H9 (cell line): ENCODE measurements around the gene EFNA3. TPM values are rescaled to one million over a fixed set of nuclear protein-coding genes. Genes with fewer than 3 reads are reported as not detected.

Experiments
- DNase-seq: peaks from one replicate; pipeline ENCODE4 v3.0.0-alpha.2; 2017
- H2AFZ ChIP-seq: one replicate; pipeline ENCODE4 v1.6.1; 2013; ENCODE audit warnings: mild to moderate bottlenecking, low read length, control low read depth, moderate library complexity
- H2AK5ac ChIP-seq: 2 replicates; pipeline ENCODE4 v1.6.1; 2013; ENCODE audit warnings: low read length, control low read depth, mixed read lengths; ENCODE audit not compliant: insufficient read length
- H2BK120ac ChIP-seq: one replicate; pipeline ENCODE4 v1.6.1; 2013; ENCODE audit warnings: low read depth, mild to moderate bottlenecking, low read length, control low read depth, inconsistent platforms; ENCODE audit not compliant: poor library complexity, severe bottlenecking
- H2BK12ac ChIP-seq: 2 replicates; pipeline ENCODE4 v1.6.1; 2013; ENCODE audit warnings: low read length, control low read depth, mixed read lengths, low read depth; ENCODE audit not compliant: insufficient read length
- H2BK15ac ChIP-seq: 2 replicates; pipeline ENCODE4 v1.6.1; 2013; ENCODE audit warnings: low read depth, low read length, control low read depth
- H2BK20ac ChIP-seq: one replicate; pipeline ENCODE4 v1.6.1; 2013; ENCODE audit warnings: low read depth, mild to moderate bottlenecking, low read length, control low read depth, inconsistent platforms; ENCODE audit not compliant: poor library complexity, severe bottlenecking
- H2BK5ac ChIP-seq: 2 replicates; pipeline ENCODE4 v1.6.1; 2013; ENCODE audit warnings: low read length, control low read depth, mixed read lengths; ENCODE audit not compliant: insufficient read length
- H3K14ac ChIP-seq: 2 replicates; pipeline ENCODE4 v1.6.1; 2013; ENCODE audit warnings: low read length, control low read depth; ENCODE audit not compliant: insufficient read depth
- H3K18ac ChIP-seq: 2 replicates; pipeline ENCODE4 v1.6.1; 2013; ENCODE audit warnings: low read depth, mild to moderate bottlenecking, mixed read lengths, low read length, control low read depth; ENCODE audit not compliant: insufficient read length
- H3K23ac ChIP-seq: 2 replicates; pipeline ENCODE4 v1.6.1; 2013; ENCODE audit warnings: low read length, control low read depth, mixed read lengths, low read depth; ENCODE audit not compliant: insufficient read length
- H3K23me2 ChIP-seq: 2 replicates; pipeline ENCODE4 v1.6.1; 2013; ENCODE audit warnings: low read depth, mild to moderate bottlenecking, mixed read lengths, low read length, control low read depth; ENCODE audit not compliant: insufficient read length, poor library complexity, severe bottlenecking
- H3K27ac ChIP-seq: 2 replicates; pipeline ENCODE4 v1.5.1; 2013; ENCODE audit warnings: low read length, control low read depth, mixed read lengths, low read depth; ENCODE audit not compliant: insufficient read length
- H3K27me3 ChIP-seq: 2 replicates; pipeline ENCODE4 v1.6.1; 2013; ENCODE audit warnings: low read length, control low read depth, inconsistent platforms; ENCODE audit not compliant: insufficient read depth
- H3K4ac ChIP-seq: 2 replicates; pipeline ENCODE4 v1.6.1; 2013; ENCODE audit warnings: low read depth, mild to moderate bottlenecking, control low read depth, inconsistent platforms, low read length, moderate library complexity
- H3K4me1 ChIP-seq: 2 replicates; pipeline ENCODE4 v1.6.1; 2013; ENCODE audit warnings: low read length, control low read depth, inconsistent platforms; ENCODE audit not compliant: insufficient read depth
- H3K4me2 ChIP-seq: 2 replicates; pipeline ENCODE4 v1.6.1; 2013; ENCODE audit warnings: low read length, control low read depth, mixed read lengths; ENCODE audit not compliant: insufficient read length, insufficient read depth
- H3K56ac ChIP-seq: 2 replicates; pipeline ENCODE4 v1.6.1; 2013; ENCODE audit warnings: low read depth, mild to moderate bottlenecking, mixed read lengths, low read length, control low read depth; ENCODE audit not compliant: insufficient read length
- H3K79me1 ChIP-seq: 2 replicates; pipeline ENCODE4 v1.6.1; 2013; ENCODE audit warnings: low read depth, mild to moderate bottlenecking, moderate library complexity, low read length, control low read depth, inconsistent platforms; ENCODE audit not compliant: insufficient read depth, poor library complexity, severe bottlenecking
- H3K79me2 ChIP-seq: 2 replicates; pipeline ENCODE4 v1.6.1; 2013; ENCODE audit warnings: low read length, control low read depth, inconsistent platforms; ENCODE audit not compliant: insufficient read depth
- H3K9ac ChIP-seq: 2 replicates; pipeline ENCODE4 v1.6.1; 2013; ENCODE audit warnings: low read length, control low read depth, mixed read lengths; ENCODE audit not compliant: insufficient read length; ENCODE audit errors: extremely low read depth
- H3K9me3 ChIP-seq: one replicate; pipeline ENCODE4 v1.6.1; 2013; ENCODE audit warnings: low read depth, low read length, inconsistent platforms; ENCODE audit not compliant: control insufficient read depth
- H3T11ph ChIP-seq: one replicate; pipeline ENCODE4 v1.6.1; 2013; ENCODE audit warnings: mild to moderate bottlenecking, low read length, control low read depth, inconsistent platforms
- H4K20me1 ChIP-seq: one replicate; pipeline ENCODE4 v1.6.1; 2013; ENCODE audit not compliant: control insufficient read depth, insufficient read length, insufficient read depth
- H4K5ac ChIP-seq: 2 replicates; pipeline ENCODE4 v1.6.1; 2013; ENCODE audit warnings: low read depth, mild to moderate bottlenecking, mixed read lengths, low read length, control low read depth; ENCODE audit not compliant: insufficient read length
- H4K8ac ChIP-seq: replicated peaks from 2 replicates; pipeline ENCODE4 v1.6.1; 2013; ENCODE audit warnings: low read length, control low read depth, mixed read lengths, low read depth; ENCODE audit not compliant: insufficient read length
- H4K91ac ChIP-seq: 2 replicates; pipeline ENCODE4 v1.6.1; 2013; ENCODE audit warnings: low read depth, mild to moderate bottlenecking, moderate library complexity, mixed read lengths, low read length, control low read depth; ENCODE audit not compliant: insufficient read length
- H3K27ac Mint-ChIP-seq, 3 experiments: 2 replicates in 2 of 3; 3 replicates in 1 of 3; pipeline ENCODE4 v1.8.0; 2020 to 2021; ENCODE audit warnings: mixed read lengths in 3 of 3, mild to moderate bottlenecking in 1 of 3, moderate library complexity in 1 of 3
- H3K27me3 Mint-ChIP-seq: 2 replicates; pipeline ENCODE4 v1.8.0; 2021; ENCODE audit warnings: low read depth, mild to moderate bottlenecking, moderate library complexity, mixed read lengths
- H3K36me3 Mint-ChIP-seq, 3 experiments: 2 replicates in 2 of 3; 3 replicates in 1 of 3; pipeline ENCODE4 v1.8.0; 2020 to 2021; ENCODE audit warnings: low read depth in 3 of 3, mixed read lengths in 3 of 3; ENCODE audit not compliant: insufficient read depth in 1 of 3
- H3K4me1 Mint-ChIP-seq, 2 experiments: 2 replicates each; pipeline ENCODE4 v1.8.0; 2020; ENCODE audit warnings: mixed read lengths in 2 of 2
- H3K4me3 Mint-ChIP-seq, 2 experiments: 2 replicates in 1 of 2; 3 replicates in 1 of 2; pipeline ENCODE4 v1.8.0; 2020 to 2021; ENCODE audit warnings: mild to moderate bottlenecking in 2 of 2, mixed read lengths in 2 of 2, moderate library complexity in 1 of 2
- H3K9me3 Mint-ChIP-seq, 2 experiments: 2 replicates in 1 of 2; 3 replicates in 1 of 2; pipeline ENCODE4 v1.8.0; 2020; ENCODE audit warnings: mild to moderate bottlenecking in 2 of 2, mixed read lengths in 2 of 2, moderate library complexity in 1 of 2
- CTCF ChIP-seq: fragments of 200-600 bp; sonication (generic); conservative IDR thresholded peaks from 3 replicates; pipeline ENCODE4 v1.8.0; 2021; ENCODE audit warnings: antibody characterized with exemption, mild to moderate bottlenecking
- WGBS: extraction: QIAGEN DNeasy Blood & Tissue Kit; methylation state at CpG from one replicate; pipeline ENCODE4 v1.1.7; 2013; ENCODE audit warnings: missing lambda C conversion rate, low lambda C conversion rate, mixed read lengths; ENCODE audit not compliant: insufficient read length; ENCODE audit errors: extremely low coverage; 5-methylcytosine and 5-hydroxymethylcytosine counted together
- total RNA-seq: library from RNA; stranded (reverse); gene quantifications from 2 replicates; pipeline ENCODE4 v1.2.1, GENCODE V29; 2021

EFNA3 gene
- total RNA-seq, 1 experiment from 2014 or later: 3.9 TPM

- Histone ChIP-seq H3K79me2 (no peaks in the 10 kb centered on the region), H3K14ac (no peak overlapping the region), H2BK120ac (no peak overlapping the region), H3K56ac (no peak overlapping the region), H3K4me2 (no peak overlapping the region), H3K4ac (no peak overlapping the region), H2BK5ac (no peak overlapping the region), H2AK5ac (no peak overlapping the region), H2AFZ (no peak overlapping the region), H3K23me2 (no peaks in the 10 kb centered on the region), H3K27ac (no peak overlapping the region), H4K20me1 (peaks cover 2% of the 10 kb centered on the region), H2BK20ac (no peak overlapping the region), H3K27me3 (no peaks in the 10 kb centered on the region), H3K9ac (no peak overlapping the region), H4K5ac (no peak overlapping the region), H2BK12ac (no peak overlapping the region), H2BK15ac (no peak overlapping the region), H3K18ac (no peak overlapping the region), H3K79me1 (no peaks in the 10 kb centered on the region), H3K23ac (no peak overlapping the region), H4K8ac (no peak overlapping the region), H3T11ph (no peak overlapping the region), H4K91ac (no peak overlapping the region), H3K4me1 (no peaks in the 10 kb centered on the region), H3K9me3 (no peaks in the 10 kb centered on the region)
- peaks cover 51% of the 10 kb centered on the region for H3K27me3 Mint-ChIP-seq
- no peak overlapping the region for H3K27ac Mint-ChIP-seq
- H3K36me3 Mint-ChIP-seq: no peaks in the 10 kb centered on the region
- H3K4me1 Mint-ChIP-seq: peaks cover 3 to 6% of the 10 kb centered on the region in 2 experiments; a peak in 2 of 4 replicates
- no peak overlapping the region for H3K4me3 Mint-ChIP-seq
- WGBS: no CpG with 5 or more reads among the region's 6 CpGs
- H3K9me3 Mint-ChIP-seq: no peaks in the 10 kb centered on the region
- TF ChIP-seq CTCF: no peak
- no peak for DNase-seq
These were observed 40.7 kb upstream of the EFNA3 start for GRCh38 chr1:155037851-155038441.
